ENCODE results near the gene ATP10B.

The ATP10B gene

DNA sequence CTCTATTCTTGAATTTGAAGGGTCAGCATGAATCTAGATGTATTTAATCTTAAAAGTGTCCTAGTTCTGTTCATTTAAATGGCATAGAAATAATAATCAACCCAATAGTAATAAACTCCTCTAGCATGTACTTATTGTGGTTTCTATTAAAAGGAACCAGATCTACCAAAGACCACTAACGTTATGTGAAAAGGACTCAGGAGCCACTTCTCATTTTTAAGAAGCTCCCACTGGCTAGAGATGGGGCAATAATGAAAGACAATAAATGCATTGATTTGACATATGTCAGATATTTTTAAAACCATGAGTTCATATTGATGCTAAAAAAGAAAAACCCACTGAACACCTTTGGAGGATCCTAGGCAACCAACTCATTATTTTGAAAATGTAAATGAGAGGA, 191.9 kb downstream of the ATP10B start:
- Histone ChIP-seq H3K4me1 (ENCODE audit: control insufficient read depth, insufficient read depth, low read length) (no peaks in the 10 kb centered on the region), H3K27ac (ENCODE audit: extremely low read depth, low read depth, low read length) (no peak overlapping the region), H3K36me3 (ENCODE audit: control insufficient read depth in 2 of 2, insufficient read depth in 1 of 2, low read length in 2 of 2) (no peaks in the 10 kb centered on the region), H3K9me3 (ENCODE audit: control insufficient read depth, insufficient read depth, low read depth, low read length) (no peaks in the 10 kb centered on the region), H3K4me3 (ENCODE audit: low read depth, low read length) (no peak overlapping the region)
- POLR2A ChIA-PET = no interaction called here
- CTCF ChIA-PET = interaction anchor here (0.7 kb wide), 1 partner anchor 208 kb away, joined by 3 read pairs; no protein-coding TSS in a partner anchor
- TF ChIP-seq ZBTB20 (tag by site-specific recombination; IDR thresholded peaks at IDR 0.05) = no peak
- TF ChIP-seq ZNF529 (tag by site-specific recombination; IDR thresholded peaks at IDR 0.05; ENCODE audit: insufficient replicate concordance) = no peak
- TF ChIP-seq GFI1B (tag by site-specific recombination; IDR thresholded peaks at IDR 0.05) = no peak
- TF ChIP-seq, protein P1, sequence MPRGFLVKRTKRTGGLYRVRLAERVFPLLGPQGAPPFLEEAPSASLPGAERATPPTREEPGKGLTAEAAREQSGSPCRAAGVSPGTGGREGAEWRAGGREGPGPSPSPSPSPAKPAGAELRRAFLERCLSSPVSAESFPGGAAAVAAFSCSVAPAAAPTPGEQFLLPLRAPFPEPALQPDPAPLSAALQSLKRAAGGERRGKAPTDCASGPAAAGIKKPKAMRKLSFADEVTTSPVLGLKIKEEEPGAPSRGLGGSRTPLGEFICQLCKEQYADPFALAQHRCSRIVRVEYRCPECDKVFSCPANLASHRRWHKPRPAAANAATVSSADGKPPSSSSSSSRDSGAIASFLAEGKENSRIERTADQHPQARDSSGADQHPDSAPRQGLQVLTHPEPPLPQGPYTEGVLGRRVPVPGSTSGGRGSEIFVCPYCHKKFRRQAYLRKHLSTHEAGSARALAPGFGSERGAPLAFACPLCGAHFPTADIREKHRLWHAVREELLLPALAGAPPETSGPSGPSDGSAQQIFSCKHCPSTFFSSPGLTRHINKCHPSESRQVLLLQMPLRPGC (tag by site-specific recombination; IDR thresholded peaks at IDR 0.05) = no peak
- no peak for TF ChIP-seq ZNF138 (tag by site-specific recombination; IDR thresholded peaks at IDR 0.05; ENCODE audit: borderline replicate concordance)
- TF ChIP-seq ZNF24 (tag by site-specific recombination; IDR thresholded peaks at IDR 0.05) = no peak
- no peak for TF ChIP-seq SP2 (tag by site-specific recombination; IDR thresholded peaks at IDR 0.05)
- TF ChIP-seq ZFP41 (tag by site-specific recombination; IDR thresholded peaks at IDR 0.05; ENCODE audit: borderline replicate concordance) = no peak
- TF ChIP-seq CTCF (tag by site-specific recombination; IDR thresholded peaks at IDR 0.05) = no peak
- no peak for TF ChIP-seq ZBTB26 (tag by site-specific recombination; optimal IDR thresholded peaks at IDR 0.05)

DNA sequence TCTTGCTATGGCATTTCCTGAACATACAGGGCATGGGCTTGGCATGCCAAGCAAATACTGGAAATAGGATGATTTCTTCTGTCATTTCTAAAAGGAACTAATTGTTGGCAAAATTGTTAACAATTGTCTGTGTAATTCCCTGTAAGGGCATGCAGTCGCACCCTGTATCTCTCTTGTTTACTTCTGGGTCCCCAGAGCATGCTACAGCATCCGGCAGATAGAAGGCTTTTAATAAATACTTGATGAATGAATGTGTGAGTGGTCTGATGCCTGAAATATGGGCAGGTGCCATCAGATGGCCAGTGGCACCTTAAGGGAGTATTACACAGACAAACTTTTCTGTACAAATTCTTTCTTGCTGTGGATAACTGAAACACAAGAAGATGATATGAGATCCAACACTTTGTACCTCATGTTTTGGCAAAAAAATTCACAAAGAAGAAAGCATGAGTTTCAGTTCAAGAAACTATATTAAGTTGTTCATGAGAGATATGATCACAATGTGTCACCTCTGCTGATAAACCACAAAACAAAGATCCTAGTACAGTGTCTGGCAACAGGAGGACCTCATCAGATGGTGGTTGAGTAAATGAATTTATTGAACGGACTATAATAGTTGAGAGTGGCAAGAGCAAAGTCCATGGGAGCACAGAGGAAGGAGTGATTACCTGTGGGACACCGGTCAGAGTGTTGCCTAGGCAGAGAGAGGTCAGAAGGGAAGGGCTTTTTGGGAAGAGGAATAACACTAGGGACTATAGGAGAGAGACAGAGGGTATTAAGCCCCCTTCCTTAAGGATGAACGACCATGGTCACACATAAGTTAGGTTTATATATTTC, 194.2 kb downstream of the ATP10B start:
- TF ChIP-seq ZNF10 (tag by site-specific recombination; IDR thresholded peaks at IDR 0.05) (no peak), KLF9 (tag by site-specific recombination; IDR thresholded peaks at IDR 0.05; ENCODE audit: low read depth) (no peak), ZNF133 (tag by site-specific recombination; IDR thresholded peaks at IDR 0.05) (no peak), ZNF155 (tag by site-specific recombination; IDR thresholded peaks at IDR 0.05) (no peak), ZNF561 (tag by site-specific recombination; IDR thresholded peaks at IDR 0.05; ENCODE audit: borderline replicate concordance) (no peak)
- Histone ChIP-seq H3K36me3 (ENCODE audit: control insufficient read depth in 2 of 2, insufficient read depth in 1 of 2, low read length in 2 of 2) (no peaks in the 10 kb centered on the region), H3K4me3 (ENCODE audit: low read depth, low read length) (no peak overlapping the region), H3K27ac (ENCODE audit: extremely low read depth, low read depth, low read length) (no peak overlapping the region), H3K9me3 (ENCODE audit: control insufficient read depth, insufficient read depth, low read depth, low read length) (no peaks in the 10 kb centered on the region), H3K4me1 (ENCODE audit: control insufficient read depth, insufficient read depth, low read length) (no peaks in the 10 kb centered on the region)
- POLR2A ChIA-PET = no interaction called here
- CTCF ChIA-PET = interaction anchor here (0.7 kb wide), 1 partner anchor 76 kb away, joined by 3 read pairs; no protein-coding TSS in a partner anchor

DNA sequence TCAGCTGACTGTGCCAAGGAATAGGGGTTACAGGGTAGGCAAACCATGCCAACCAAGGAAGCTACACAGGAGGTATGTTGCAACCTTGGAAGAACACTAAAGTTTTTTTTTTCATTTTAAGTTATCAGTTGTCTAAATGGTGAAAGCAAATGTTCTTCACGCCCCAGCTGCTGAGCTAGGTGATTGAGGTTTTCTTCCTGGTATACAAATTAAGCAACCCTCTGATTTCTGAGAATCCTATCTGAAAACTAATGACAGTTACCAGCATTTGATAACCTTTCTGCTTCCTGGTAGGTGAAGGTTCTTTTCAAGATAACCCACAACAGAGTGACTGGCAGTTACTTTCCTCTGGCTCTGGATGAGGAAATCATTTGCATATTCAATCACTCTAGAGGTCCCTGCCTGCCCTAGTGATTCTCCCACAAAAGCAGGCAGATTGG, 194.9 kb downstream of the ATP10B start:
- ChIA-PET CTCF (interaction anchor here (0.7 kb wide), 1 partner anchor 75 kb away, joined by 3 read pairs; no protein-coding TSS in a partner anchor), POLR2A (no interaction called here)
- no peaks in the 10 kb centered on the region for H3K4me1 ChIP-seq (ENCODE audit: control insufficient read depth, insufficient read depth, low read length)
- TF ChIP-seq ZNF600 (tag by site-specific recombination; IDR thresholded peaks at IDR 0.05) (no peak), RBAK (tag by site-specific recombination; IDR thresholded peaks at IDR 0.05) (no peak), ZSCAN5A (tag by site-specific recombination; IDR thresholded peaks at IDR 0.05) (no peak), ZNF629 (tag by site-specific recombination; IDR thresholded peaks at IDR 0.05) (no peak)
- no peak overlapping the region for H3K27ac ChIP-seq (ENCODE audit: extremely low read depth, low read depth, low read length)
- no peak overlapping the region for H3K4me3 ChIP-seq (ENCODE audit: low read depth, low read length)
- H3K36me3 ChIP-seq (ENCODE audit: control insufficient read depth in 2 of 2, insufficient read depth in 1 of 2, low read length in 2 of 2) = no peaks in the 10 kb centered on the region
- H3K9me3 ChIP-seq (ENCODE audit: control insufficient read depth, insufficient read depth, low read depth, low read length) = no peaks in the 10 kb centered on the region

Data from HEK293 (cell line).